Measurements from ENCODE around the gene HNF1B. TPM values are rescaled to one million over a fixed set of nuclear protein-coding genes. Genes with fewer than 3 reads are reported as not detected.

Gene HNF1B
- total RNA-seq, 6 experiments from 2014 or later = 5.2 to 7.0 (median 5.7) TPM

GRCh38 chr17:37740915-37741314, 3.9 kb downstream of the HNF1B start:
- WGBS (ENCODE audit: insufficient coverage, low coverage, low lambda C conversion rate, missing lambda C conversion rate) = 11% methylated on average over 4 of the region's 4 CpGs
- Histone ChIP-seq H3K4me1 (no peaks in the 10 kb centered on the region), H3K36me3 (peaks cover 0 to 3% (median 0%) of the 10 kb centered on the region in 4 donors), H3K4me3 (no peak overlapping the region), H3K9me3 (no peaks in the 10 kb centered on the region), H3K27me3 (no peaks in the 10 kb centered on the region), H3K27ac (peak overlapping the region in 1 of 3 donors; percentile 95)
- TF ChIP-seq POLR2A (IDR thresholded peaks at IDR 0.05) = no peak
- ATAC-seq = no peak
- DNase-seq = no peak
- intact Hi-C loops (cut with DNase I) = no loop called here

GRCh38 chr17:37737971-37738370, 6.9 kb downstream of the HNF1B start:
- no peak for ATAC-seq
- H3K4me3 ChIP-seq = no peak overlapping the region
- H3K36me3 ChIP-seq = peaks cover 0 to 4% (median 1%) of the 10 kb centered on the region in 4 donors
- H3K4me1 ChIP-seq = no peaks in the 10 kb centered on the region
- no peak overlapping the region for H3K27ac ChIP-seq
- 70% methylated on average over 2 of the region's 2 CpGs for WGBS (ENCODE audit: insufficient coverage, low coverage, low lambda C conversion rate, missing lambda C conversion rate)
- no peaks in the 10 kb centered on the region for H3K27me3 ChIP-seq
- no peak for DNase-seq
- intact Hi-C loops (cut with DNase I) = no loop called here
- no peaks in the 10 kb centered on the region for H3K9me3 ChIP-seq
- TF ChIP-seq CTCF (IDR thresholded peaks at IDR 0.05) (no peak), POLR2A (IDR thresholded peaks at IDR 0.05) (no peak)

GRCh38 chr17:37737081-37737480, 7.8 kb downstream of the HNF1B start:
- intact Hi-C loops (cut with DNase I) = no loop called here
- peaks cover 0 to 10% (median 1%) of the 10 kb centered on the region in 4 donors for H3K36me3 ChIP-seq
- peak in 3 of 4 donors; percentile 5 to 9 (median 8) for TF ChIP-seq CTCF (IDR thresholded peaks at IDR 0.05)
- TF ChIP-seq POLR2A (IDR thresholded peaks at IDR 0.05) = no peak
- no peak overlapping the region for H3K4me3 ChIP-seq
- no peak for DNase-seq
- no peaks in the 10 kb centered on the region for H3K27me3 ChIP-seq
- no peaks in the 10 kb centered on the region for H3K9me3 ChIP-seq
- no peaks in the 10 kb centered on the region for H3K4me1 ChIP-seq
- no peak overlapping the region for H3K27ac ChIP-seq
- WGBS (ENCODE audit: insufficient coverage, low coverage, low lambda C conversion rate, missing lambda C conversion rate) = 89% methylated on average over 1 of the region's 1 CpG
- ATAC-seq = no peak

GRCh38 chr17:37736428-37736827, 8.4 kb downstream of the HNF1B start:
- intact Hi-C loops (cut with DNase I) = no loop called here
- no peak for ATAC-seq
- 72% methylated on average over 6 of the region's 6 CpGs for WGBS (ENCODE audit: insufficient coverage, low coverage, low lambda C conversion rate, missing lambda C conversion rate)
- TF ChIP-seq POLR2A (IDR thresholded peaks at IDR 0.05) = no peak
- no peak for TF ChIP-seq CTCF (IDR thresholded peaks at IDR 0.05)
- H3K4me1 ChIP-seq = no peaks in the 10 kb centered on the region
- no peak overlapping the region for H3K4me3 ChIP-seq
- H3K36me3 ChIP-seq = peaks cover 0 to 10% (median 1%) of the 10 kb centered on the region in 4 donors
- no peak for DNase-seq
- no peaks in the 10 kb centered on the region for H3K9me3 ChIP-seq
- H3K27ac ChIP-seq = no peak overlapping the region
- no peaks in the 10 kb centered on the region for H3K27me3 ChIP-seq

GRCh38 chr17:37735165-37735564, 9.7 kb downstream of the HNF1B start:
- Histone ChIP-seq H3K36me3 (peaks cover 0 to 10% (median 5%) of the 10 kb centered on the region in 4 donors), H3K27me3 (no peaks in the 10 kb centered on the region), H3K9me3 (no peaks in the 10 kb centered on the region), H3K27ac (no peak overlapping the region), H3K4me1 (no peaks in the 10 kb centered on the region), H3K4me3 (no peak overlapping the region)
- no peak for DNase-seq
- WGBS (ENCODE audit: insufficient coverage, low coverage, low lambda C conversion rate, missing lambda C conversion rate) = 83% methylated on average over 3 of the region's 4 CpGs
- no peak for ATAC-seq
- TF ChIP-seq POLR2A (IDR thresholded peaks at IDR 0.05) (no peak), CTCF (IDR thresholded peaks at IDR 0.05) (no peak)
- intact Hi-C loops (cut with DNase I) = no loop called here

All from right lobe of liver (tissue), 6 donors.